Stimulated activated CD8-positive, alpha-beta memory T cell treated with anti-CD3 and anti-CD28 coated beads, Interleukin-7, amount 100 ng/mL, for 48 hours (primary cell): ENCODE measurements around the gene C4orf46.
"Not testable (repeated sequence)": the region's sequence is repeated elsewhere in the genome, so short reads cannot be mapped to it uniquely, and the experiment has no call there.

Experiments used
- DNase-seq, 2 donors: peaks; one replicate each; pipeline ENCODE4 v3.0.0-alpha.2; 2020; ENCODE audit warnings: low read depth in 1 of 2; ENCODE audit errors: extremely low read depth in 1 of 2

Gene C4orf46

GRCh38 chr4:158671665-158671914 is at the start of gene C4orf46:
TSS of gene C4orf46 (minus strand) at chr4:158671887. CDS start at chr4:158671801, 86 bp downstream.
- no peak for DNase-seq

GRCh38 chr4:158715802-158716201 is 44.1 kb upstream of the C4orf46 start:
- no peak for DNase-seq

GRCh38 chr4:158714937-158715336 is 43.2 kb upstream of the C4orf46 start:
- no peak for DNase-seq

- not testable (repeated sequence) for DNase-seq
Measured at GRCh38 chr4:158712622-158713021, 40.9 kb upstream of the C4orf46 start.

- DNase-seq, result no peak
Measured at GRCh38 chr4:158710814-158711213, 39.1 kb upstream of the C4orf46 start.

GRCh38 chr4:158704274-158704673 is 32.6 kb upstream of the C4orf46 start:
- DNase-seq, result no peak

GRCh38 chr4:158688813-158689212 is 17.1 kb upstream of the C4orf46 start:
- no peak for DNase-seq

- DNase-seq, result no peak
Measured at GRCh38 chr4:158682066-158682465, 10.4 kb upstream of the C4orf46 start.

GRCh38 chr4:158681629-158682028 is 9.9 kb upstream of the C4orf46 start:
- no peak for DNase-seq

- no peak for DNase-seq
Measured at GRCh38 chr4:158678767-158679166, 7.1 kb upstream of the C4orf46 start.

- no peak for DNase-seq
Measured at GRCh38 chr4:158676076-158676475, 4.4 kb upstream of the C4orf46 start.

GRCh38 chr4:158673633-158674032 is 1.9 kb upstream of the C4orf46 start:
- DNase-seq, result no peak

- DNase-seq, result peak; percentile 97 to 98
Measured at GRCh38 chr4:158671915-158672806, 474 bp upstream of the C4orf46 start, which contains the start of gene ETFDH. TSS of gene ETFDH (plus strand) at chr4:158672296. CDS start at chr4:158672457, 161 bp downstream.

GRCh38 chr4:158670975-158671664 is 567 bp downstream of the C4orf46 start:
- DNase-seq, result peak; percentile 41 to 50

- no peak for DNase-seq
Measured at GRCh38 chr4:158669310-158669709, 2.4 kb downstream of the C4orf46 start.

- DNase-seq, result no peak
Measured at GRCh38 chr4:158667651-158668198, 4.0 kb downstream of the C4orf46 start.

GRCh38 chr4:158666892-158667291 is 4.8 kb downstream of the C4orf46 start:
- no peak for DNase-seq

GRCh38 chr4:158664806-158665205 is 6.9 kb downstream of the C4orf46 start:
- DNase-seq, result no peak

- not testable (repeated sequence) for DNase-seq
Measured at GRCh38 chr4:158663707-158664625, 7.7 kb downstream of the C4orf46 start.

GRCh38 chr4:158663255-158663654 is 8.4 kb downstream of the C4orf46 start:
- DNase-seq, result not testable (repeated sequence)

- DNase-seq, result no peak
Measured at GRCh38 chr4:158657291-158657690, 14.4 kb downstream of the C4orf46 start.
